Activated naive CD4-positive, alpha-beta T cell treated with anti-CD3 and anti-CD28 coated beads for 36 hours (primary cell): Measurements from ENCODE around the gene MTA3. TPM values are rescaled to one million over a fixed set of nuclear protein-coding genes. Genes with fewer than 3 reads are reported as not detected.
A peak's percentile ranks its signal among the peaks of the same experiment; 100 is the strongest.

ENCODE experiments used
- CTCF ChIA-PET: fragments of 350-600 bp; sonication (Branson Sonifier 250); formaldehyde crosslinking; loops from one replicate; lab custom pipeline; 2021; ENCODE audit warnings: antibody characterized with exemption; lab: Charles Lee
- DNase-seq: peaks from one replicate; pipeline ENCODE4 v3.0.0-alpha.2; 2020
- H3K27ac Mint-ChIP-seq: one replicate; pipeline ENCODE4 v1.8.0; 2021; ENCODE audit warnings: mild to moderate bottlenecking, mixed read lengths
- H3K27me3 Mint-ChIP-seq: one replicate; pipeline ENCODE4 v1.8.0; 2021; ENCODE audit warnings: low read depth, mixed read lengths
- H3K36me3 Mint-ChIP-seq: one replicate; pipeline ENCODE4 v1.8.0; 2021; ENCODE audit warnings: low read depth, mixed read lengths
- H3K4me1 Mint-ChIP-seq: one replicate; pipeline ENCODE4 v1.8.0; 2021; ENCODE audit warnings: low read depth, mixed read lengths
- H3K4me3 Mint-ChIP-seq: one replicate; pipeline ENCODE4 v1.8.0; 2021; ENCODE audit warnings: mild to moderate bottlenecking, moderate library complexity, mixed read lengths
- H3K9me3 Mint-ChIP-seq: one replicate; pipeline ENCODE4 v1.8.0; 2021; ENCODE audit warnings: mixed read lengths
- intact Hi-C: fragments of 100-400 bp; cut with micrococcal nuclease; formaldehyde crosslinking; loops from one replicate; pipeline ENCODE4 v1.15.1; 2023
- total RNA-seq, 2 experiments: library from RNA; stranded (reverse); gene quantifications; one replicate each; pipeline ENCODE4 v1.2.3, GENCODE V29; 2021

MTA3 gene
- total RNA-seq: 10 to 100 TPM; 31.9 to 38.0 TPM

DNA sequence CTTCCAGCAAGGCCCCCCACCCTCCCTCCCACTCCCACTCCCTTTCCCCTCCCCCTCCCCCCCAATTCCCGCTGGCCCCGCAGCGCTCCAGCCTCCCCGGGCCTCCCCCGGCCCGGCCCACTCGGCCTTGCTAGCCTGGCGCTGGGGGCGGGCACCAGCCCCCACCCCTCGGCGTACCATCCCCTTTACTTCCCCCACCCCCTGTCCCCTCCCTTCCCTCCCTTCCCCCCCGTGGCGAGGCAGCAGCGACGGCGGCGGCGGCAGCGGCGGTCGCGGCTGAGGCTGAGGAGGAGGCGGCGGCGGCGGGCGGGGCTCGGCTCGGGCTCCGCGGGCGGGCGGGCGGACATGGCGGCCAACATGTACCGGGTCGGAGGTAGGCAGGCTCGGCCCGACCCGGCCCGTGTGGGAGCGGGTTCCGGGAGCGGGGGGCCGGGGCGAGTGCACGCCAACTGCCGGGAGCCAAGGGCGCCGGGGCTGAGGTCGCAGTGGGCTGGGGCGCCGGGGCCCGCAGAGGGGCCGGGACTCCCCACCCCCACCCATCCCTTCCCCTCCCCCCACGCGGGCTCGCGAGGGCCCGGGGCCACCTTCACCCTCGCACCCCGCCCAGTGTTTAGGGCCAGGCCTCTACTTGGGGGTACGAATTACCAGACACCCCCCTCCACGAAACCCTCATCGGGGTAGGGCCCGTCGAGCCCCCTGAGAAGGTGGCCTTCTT, at the start of gene MTA3:
TSS of gene MTA3 (plus strand) at position 232 of the 715 bp plus-strand sequence. CDS start at position 346, 114 bp downstream.
- intact Hi-C loops: loop anchor here (1.0 to 2.0 kb wide), 3 partner anchors 73 to 208 kb away; partner anchors contain the start of gene COX7A2L

DNA sequence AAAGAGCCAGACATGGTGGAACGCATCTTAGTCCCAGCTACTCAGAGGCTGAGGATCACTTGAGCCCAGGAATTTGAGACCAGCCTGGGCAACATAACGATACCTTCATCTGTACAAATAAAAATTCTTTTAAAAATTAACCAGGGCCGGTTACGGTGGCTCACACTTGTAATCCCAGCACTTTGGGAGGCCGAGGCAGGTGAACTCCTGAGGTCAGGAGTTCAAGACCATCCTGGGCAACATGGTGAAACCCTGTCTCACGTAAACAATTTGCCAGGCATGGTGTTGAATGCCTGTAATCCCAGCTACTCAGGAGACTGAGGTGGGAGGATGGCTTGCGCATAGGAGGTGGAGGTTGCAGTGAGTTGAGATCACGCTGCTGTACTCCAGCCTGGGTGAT, 48.8 kb upstream of the MTA3 start:
- H3K36me3 Mint-ChIP-seq: no peaks in the 10 kb centered on the region
- CTCF ChIA-PET: no interaction called here
- H3K4me3 Mint-ChIP-seq: no peak overlapping the region
- no peak for DNase-seq
- intact Hi-C loops: no loop called here
- no peak overlapping the region for H3K27ac Mint-ChIP-seq
- peaks cover 10% of the 10 kb centered on the region for H3K4me1 Mint-ChIP-seq
- no peaks in the 10 kb centered on the region for H3K9me3 Mint-ChIP-seq
- H3K27me3 Mint-ChIP-seq: no peaks in the 10 kb centered on the region

More for the DNA sequence above, at the start of gene MTA3:
- CTCF ChIA-PET: no interaction called here
- DNase-seq: peak; percentile 66
- Mint-ChIP-seq H3K4me1 (peaks cover 26% of the 10 kb centered on the region), H3K36me3 (peaks cover 13% of the 10 kb centered on the region), H3K4me3 (peak within 1 kb of the TSS; percentile 88), H3K27me3 (no peaks in the 10 kb centered on the region), H3K9me3 (no peaks in the 10 kb centered on the region), H3K27ac (peak within 1 kb of the TSS; percentile 90)

DNA sequence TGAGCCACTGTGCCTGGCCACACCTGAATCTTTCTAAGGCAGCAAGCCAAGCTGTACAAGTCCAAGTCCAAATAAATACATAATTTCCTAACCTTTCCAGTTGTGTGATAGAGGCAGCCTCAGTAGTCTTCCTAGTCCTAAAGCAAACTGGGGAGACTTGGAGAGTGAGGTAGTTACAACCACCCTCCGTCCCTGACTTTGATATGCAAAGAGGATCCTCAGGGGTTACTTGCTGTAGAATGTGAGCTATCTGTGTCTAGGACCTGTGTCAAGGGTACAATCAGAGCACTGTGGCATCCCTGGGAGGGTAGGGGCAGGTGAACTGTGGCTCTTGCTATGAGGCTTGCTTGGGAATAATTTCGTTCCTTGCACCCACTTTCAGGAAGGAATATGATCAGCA, 46.4 kb upstream of the MTA3 start:
- no peaks in the 10 kb centered on the region for H3K27me3 Mint-ChIP-seq

DNA sequence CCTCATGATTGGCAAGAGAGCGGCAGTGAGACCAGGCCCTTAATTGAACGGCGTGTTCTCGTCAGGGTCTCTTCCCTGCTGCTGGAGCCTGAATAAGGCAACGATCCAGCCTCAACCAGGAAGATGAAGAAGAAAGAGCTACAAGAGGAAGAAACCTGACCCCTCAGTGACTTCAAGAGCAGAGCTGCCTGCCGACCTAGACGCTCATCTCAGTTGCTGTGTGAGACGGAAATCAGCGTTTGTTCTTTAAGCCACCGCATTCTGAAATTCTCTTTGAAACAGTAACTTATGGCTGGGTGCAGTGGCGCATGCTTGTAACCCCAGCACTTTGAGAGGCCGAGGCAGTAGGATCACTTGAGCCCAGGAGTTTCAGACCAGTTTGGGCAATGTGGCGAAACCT, 45.1 kb upstream of the MTA3 start:
- no peaks in the 10 kb centered on the region for H3K36me3 Mint-ChIP-seq
- intact Hi-C loops: no loop called here
- H3K9me3 Mint-ChIP-seq: no peaks in the 10 kb centered on the region
- peak; percentile 25 for DNase-seq
- CTCF ChIA-PET: interaction anchor here (1.1 kb wide), 1 partner anchor 11 kb away, joined by 3 read pairs; no protein-coding TSS in a partner anchor
- H3K27me3 Mint-ChIP-seq: no peaks in the 10 kb centered on the region
- peak overlapping the region; percentile 8 for H3K4me3 Mint-ChIP-seq
- peaks cover 10% of the 10 kb centered on the region for H3K4me1 Mint-ChIP-seq
- H3K27ac Mint-ChIP-seq: no peak overlapping the region

More for the DNA sequence above, 46.4 kb upstream of the MTA3 start:
- no peak overlapping the region for H3K4me3 Mint-ChIP-seq
- peaks cover 10% of the 10 kb centered on the region for H3K4me1 Mint-ChIP-seq
- no peak overlapping the region for H3K27ac Mint-ChIP-seq
- H3K36me3 Mint-ChIP-seq: no peaks in the 10 kb centered on the region
- CTCF ChIA-PET: no interaction called here
- no peak for DNase-seq
- intact Hi-C loops: no loop called here
- no peaks in the 10 kb centered on the region for H3K9me3 Mint-ChIP-seq

DNA sequence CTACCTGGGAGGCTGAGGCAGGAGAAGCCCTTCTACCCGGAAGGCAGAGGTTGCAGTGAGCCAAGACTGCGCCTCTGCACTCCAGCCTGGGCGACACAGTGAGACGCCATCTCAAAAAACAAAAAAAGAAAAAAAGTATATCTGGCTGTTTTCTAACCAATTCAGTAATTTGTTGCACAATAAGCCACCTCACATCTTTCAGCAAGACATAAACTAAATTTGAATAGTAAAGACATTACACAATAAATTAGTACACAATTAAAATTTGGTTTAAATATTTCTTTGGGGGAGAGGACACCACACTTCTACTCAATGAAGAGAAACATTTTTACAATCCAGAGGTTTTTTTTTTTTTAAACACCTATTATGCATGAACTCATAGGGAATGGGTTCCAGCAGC, 36.0 kb upstream of the MTA3 start:
- Mint-ChIP-seq H3K4me3 (no peak overlapping the region), H3K27me3 (no peaks in the 10 kb centered on the region), H3K4me1 (no peaks in the 10 kb centered on the region), H3K36me3 (no peaks in the 10 kb centered on the region), H3K27ac (no peak overlapping the region), H3K9me3 (no peaks in the 10 kb centered on the region)
- intact Hi-C loops: no loop called here
- CTCF ChIA-PET: no interaction called here
- DNase-seq: no peak

DNA sequence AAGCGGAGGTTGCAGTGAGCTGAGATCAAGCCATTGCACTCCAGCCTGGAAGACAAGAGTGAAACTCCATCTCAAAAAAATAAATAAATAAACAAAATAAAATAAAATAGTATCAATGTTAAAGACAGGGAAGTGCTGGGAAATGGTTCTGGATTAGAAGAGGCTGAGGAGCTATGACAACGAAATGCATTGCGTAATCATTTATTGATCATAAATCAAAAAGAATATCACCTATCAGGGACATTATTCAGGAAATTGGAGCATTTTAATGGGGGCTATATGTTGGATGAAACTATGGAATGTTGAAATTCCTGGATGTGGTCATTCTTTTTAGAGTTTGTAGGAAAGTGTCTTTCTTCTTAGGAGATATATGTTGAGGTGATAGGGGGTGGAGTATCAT, 30.9 kb upstream of the MTA3 start:
- CTCF ChIA-PET: interaction anchor here (0.8 kb wide), 1 partner anchor 125 kb away, joined by 3 read pairs; no protein-coding TSS in a partner anchor
- no peak overlapping the region for H3K4me3 Mint-ChIP-seq
- no peaks in the 10 kb centered on the region for H3K36me3 Mint-ChIP-seq
- no peak overlapping the region for H3K27ac Mint-ChIP-seq
- peaks cover 4% of the 10 kb centered on the region for H3K9me3 Mint-ChIP-seq
- no peak for DNase-seq
- H3K27me3 Mint-ChIP-seq: no peaks in the 10 kb centered on the region
- peaks cover 2% of the 10 kb centered on the region for H3K4me1 Mint-ChIP-seq
- intact Hi-C loops: no loop called here

DNA sequence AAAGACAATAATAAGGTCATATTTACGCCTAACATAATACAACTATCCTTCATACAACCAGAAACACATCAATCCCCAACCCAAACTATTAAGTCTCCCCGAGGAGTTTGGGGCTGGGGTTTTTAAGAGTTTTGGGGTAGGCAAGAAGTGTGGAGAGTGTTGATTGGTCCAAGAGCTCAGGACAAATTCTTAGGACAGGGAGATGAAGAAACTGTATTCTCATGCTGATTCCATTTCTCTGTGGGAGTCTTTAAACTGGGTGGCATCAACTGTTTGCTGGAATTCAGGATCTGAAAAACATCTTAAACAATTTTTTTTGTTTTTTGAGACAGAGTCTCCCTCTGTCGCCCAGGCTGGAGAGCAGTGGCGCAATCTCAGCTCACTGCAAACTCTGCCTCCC, 25.6 kb upstream of the MTA3 start:
- CTCF ChIA-PET: interaction anchor here (0.6 kb wide), 1 partner anchor 248 kb away, joined by 5 read pairs; no protein-coding TSS in a partner anchor

DNA sequence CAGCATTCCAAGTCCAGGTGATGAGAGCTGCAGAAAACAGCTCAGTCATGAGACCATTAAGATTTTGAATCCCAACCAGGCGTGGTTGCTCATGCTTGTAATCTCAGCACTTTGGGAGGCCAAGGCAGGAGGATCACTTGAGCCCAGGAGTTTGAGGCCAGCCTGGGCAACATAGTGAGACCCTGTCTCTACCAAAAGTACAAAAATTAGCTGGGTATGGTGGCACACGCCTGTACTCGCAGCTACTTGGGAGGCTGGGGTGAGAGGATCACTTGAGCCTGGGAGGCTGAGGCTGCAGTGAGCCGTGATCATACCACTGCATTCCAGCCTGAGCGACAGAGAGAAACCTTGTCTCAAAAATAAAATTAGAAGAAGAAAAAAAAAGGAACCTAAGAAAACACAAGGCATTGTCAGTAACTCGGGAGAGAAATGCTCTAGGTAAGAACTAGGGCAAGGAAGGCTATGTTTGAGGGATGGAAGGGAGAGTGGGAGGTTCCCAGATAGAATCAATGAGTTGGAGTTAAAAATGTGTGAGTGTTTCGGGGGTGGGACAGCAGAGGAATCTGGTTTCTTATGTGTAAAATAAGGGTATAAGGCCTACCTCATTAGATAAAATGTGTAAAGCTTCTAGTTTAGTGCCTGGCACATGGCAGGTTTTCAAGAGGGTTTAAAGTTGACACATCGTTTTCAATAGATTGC, 23.3 kb upstream of the MTA3 start:
- CTCF ChIA-PET: no interaction called here
- no peak overlapping the region for H3K4me3 Mint-ChIP-seq
- intact Hi-C loops: no loop called here
- H3K9me3 Mint-ChIP-seq: no peaks in the 10 kb centered on the region
- H3K27me3 Mint-ChIP-seq: no peaks in the 10 kb centered on the region
- no peaks in the 10 kb centered on the region for H3K36me3 Mint-ChIP-seq
- H3K4me1 Mint-ChIP-seq: peaks cover 5% of the 10 kb centered on the region
- no peak overlapping the region for H3K27ac Mint-ChIP-seq
- DNase-seq: no peak

More for the DNA sequence above, 25.6 kb upstream of the MTA3 start:
- Mint-ChIP-seq H3K9me3 (peaks cover 4% of the 10 kb centered on the region), H3K27ac (no peak overlapping the region), H3K27me3 (no peaks in the 10 kb centered on the region), H3K4me3 (no peak overlapping the region), H3K4me1 (peaks cover 7% of the 10 kb centered on the region), H3K36me3 (no peaks in the 10 kb centered on the region)
- DNase-seq: no peak
- intact Hi-C loops: no loop called here

DNA sequence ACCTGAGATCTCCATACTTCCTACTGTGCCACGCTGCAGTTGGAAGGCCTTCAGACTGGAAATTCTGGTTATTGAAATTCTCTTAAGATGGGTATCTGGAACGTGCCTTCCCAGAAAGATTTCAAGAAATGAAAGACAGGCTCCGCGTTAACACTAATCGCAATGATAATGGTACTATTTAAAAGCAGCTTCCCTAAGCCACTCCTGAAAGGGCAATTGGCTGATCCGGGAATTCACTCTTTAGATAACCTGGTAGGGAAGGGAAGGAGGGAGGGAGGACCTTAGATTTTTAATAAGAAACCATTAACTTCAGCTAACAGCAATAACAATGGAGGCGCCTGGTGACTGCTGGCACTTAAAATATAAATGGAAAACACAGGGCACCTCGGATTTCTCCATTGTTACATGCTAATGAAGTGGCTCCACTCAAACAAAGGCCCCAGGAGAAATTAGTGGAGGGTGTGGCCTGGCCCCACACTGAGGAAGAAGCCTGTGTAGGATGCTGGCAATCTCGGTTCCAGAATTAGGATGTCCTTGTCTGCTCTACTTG, 22.5 kb upstream of the MTA3 start:
- H3K27me3 Mint-ChIP-seq: no peaks in the 10 kb centered on the region
- CTCF ChIA-PET: no interaction called here
- H3K9me3 Mint-ChIP-seq: no peaks in the 10 kb centered on the region
- DNase-seq: no peak
- H3K4me3 Mint-ChIP-seq: no peak overlapping the region
- intact Hi-C loops: no loop called here
- no peak overlapping the region for H3K27ac Mint-ChIP-seq
- H3K4me1 Mint-ChIP-seq: peaks cover 5% of the 10 kb centered on the region
- H3K36me3 Mint-ChIP-seq: no peaks in the 10 kb centered on the region

DNA sequence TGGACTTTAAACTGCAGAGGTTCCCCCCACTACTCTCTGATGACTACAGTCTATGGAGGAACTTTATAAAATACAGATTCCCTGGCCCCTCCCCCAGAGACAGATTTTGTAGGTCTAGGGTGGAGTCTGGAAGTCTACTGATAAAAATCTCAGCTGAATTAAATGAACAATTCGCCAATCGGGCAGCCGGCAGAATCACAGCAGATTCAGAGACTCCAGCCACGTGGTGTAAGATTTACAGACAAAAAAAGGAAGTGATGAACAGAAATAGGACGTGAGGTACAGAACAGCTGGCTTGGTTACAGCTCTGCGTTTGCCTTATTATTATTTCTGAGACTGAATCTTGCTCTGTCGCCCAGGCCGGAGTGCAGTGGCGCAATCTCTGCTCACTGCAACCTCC, 21.4 kb upstream of the MTA3 start:
- intact Hi-C loops: no loop called here
- CTCF ChIA-PET: interaction anchor here (1.1 to 1.4 kb wide), 2 partner anchors 19 to 116 kb away, joined by 3 to 4 read pairs; no protein-coding TSS in a partner anchor
- Mint-ChIP-seq H3K27me3 (no peaks in the 10 kb centered on the region), H3K4me3 (no peak overlapping the region), H3K4me1 (peaks cover 5% of the 10 kb centered on the region), H3K36me3 (no peaks in the 10 kb centered on the region), H3K27ac (no peak overlapping the region), H3K9me3 (no peaks in the 10 kb centered on the region)
- DNase-seq: no peak

DNA sequence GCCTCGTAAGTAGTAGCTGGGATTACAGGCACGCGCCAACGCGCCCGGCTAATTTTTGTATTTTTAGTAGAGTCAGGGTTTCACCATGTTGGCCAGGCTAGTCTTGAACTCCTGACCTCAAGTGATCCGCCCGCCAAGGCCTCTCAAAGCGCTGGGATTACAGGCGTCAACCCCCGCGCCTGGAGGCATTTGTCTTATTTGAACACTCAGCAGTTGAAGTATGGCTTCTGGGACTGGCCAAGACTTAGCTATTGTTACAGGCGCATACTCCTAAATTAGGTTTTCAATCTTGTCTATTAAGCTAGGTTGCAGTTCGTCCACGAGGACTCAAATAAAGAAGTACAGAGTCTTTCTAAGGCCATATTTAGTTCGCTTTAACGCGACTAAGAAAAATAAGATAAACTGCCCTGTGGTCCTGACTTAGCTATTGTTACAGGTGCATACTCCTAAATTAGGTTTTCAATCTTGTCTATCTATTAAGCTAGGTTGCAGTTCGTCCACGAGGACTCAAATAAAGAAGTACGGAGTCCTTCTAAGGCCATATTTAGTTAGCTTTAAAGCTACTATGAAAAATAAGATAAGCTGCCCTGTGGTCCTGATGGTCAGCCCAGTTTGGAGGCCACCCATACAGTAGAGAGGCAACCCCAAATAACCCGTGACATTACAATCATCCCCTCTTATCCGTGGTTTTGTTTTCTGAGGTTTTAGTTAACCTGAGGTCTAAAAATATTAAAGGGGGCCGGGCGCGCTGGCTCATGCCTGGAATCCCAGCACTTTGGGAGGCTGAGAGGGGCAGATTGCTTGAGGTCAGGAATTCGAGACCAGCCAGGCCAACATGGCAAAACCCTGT, 20.8 kb upstream of the MTA3 start:
- H3K27ac Mint-ChIP-seq: no peak overlapping the region
- no peaks in the 10 kb centered on the region for H3K9me3 Mint-ChIP-seq
- peaks cover 5% of the 10 kb centered on the region for H3K4me1 Mint-ChIP-seq
- H3K36me3 Mint-ChIP-seq: no peaks in the 10 kb centered on the region
- CTCF ChIA-PET: interaction anchor here (1.1 to 1.4 kb wide), 2 partner anchors 19 to 115 kb away, joined by 3 to 4 read pairs; no protein-coding TSS in a partner anchor
- H3K4me3 Mint-ChIP-seq: no peak overlapping the region
- intact Hi-C loops: no loop called here
- no peak for DNase-seq
- no peaks in the 10 kb centered on the region for H3K27me3 Mint-ChIP-seq

DNA sequence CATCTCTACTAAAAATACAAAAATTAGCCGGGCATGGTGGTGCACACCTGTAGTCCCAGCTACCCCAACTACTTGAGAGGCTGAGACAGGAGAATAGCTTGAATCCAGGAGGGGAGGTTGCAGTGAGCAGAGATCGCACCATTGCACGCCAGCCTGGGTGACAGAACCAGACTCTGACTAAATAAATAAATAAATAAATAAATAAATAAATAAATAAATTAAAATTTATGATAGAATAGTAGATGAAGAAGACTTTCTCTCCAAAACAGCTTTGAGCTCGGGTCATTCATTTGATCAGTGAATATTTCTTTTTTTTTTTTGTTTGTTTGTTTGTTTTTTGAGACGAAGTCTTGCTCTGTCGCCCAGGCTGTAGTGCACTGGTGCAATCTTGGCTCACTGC, 17.6 kb upstream of the MTA3 start:
- CTCF ChIA-PET: interaction anchor here (0.6 kb wide), 1 partner anchor 347 kb away, joined by 3 read pairs; no protein-coding TSS in a partner anchor

More for the DNA sequence above, 17.6 kb upstream of the MTA3 start:
- Mint-ChIP-seq H3K4me1 (peaks cover 5% of the 10 kb centered on the region), H3K9me3 (no peaks in the 10 kb centered on the region), H3K27ac (no peak overlapping the region), H3K4me3 (no peak overlapping the region), H3K27me3 (no peaks in the 10 kb centered on the region), H3K36me3 (no peaks in the 10 kb centered on the region)
- no peak for DNase-seq
- intact Hi-C loops: no loop called here
